ENCODE measurements around the gene C1orf198.
A peak's percentile ranks its signal among the peaks of the same experiment; 100 is the strongest.

C1orf198 gene

DNA sequence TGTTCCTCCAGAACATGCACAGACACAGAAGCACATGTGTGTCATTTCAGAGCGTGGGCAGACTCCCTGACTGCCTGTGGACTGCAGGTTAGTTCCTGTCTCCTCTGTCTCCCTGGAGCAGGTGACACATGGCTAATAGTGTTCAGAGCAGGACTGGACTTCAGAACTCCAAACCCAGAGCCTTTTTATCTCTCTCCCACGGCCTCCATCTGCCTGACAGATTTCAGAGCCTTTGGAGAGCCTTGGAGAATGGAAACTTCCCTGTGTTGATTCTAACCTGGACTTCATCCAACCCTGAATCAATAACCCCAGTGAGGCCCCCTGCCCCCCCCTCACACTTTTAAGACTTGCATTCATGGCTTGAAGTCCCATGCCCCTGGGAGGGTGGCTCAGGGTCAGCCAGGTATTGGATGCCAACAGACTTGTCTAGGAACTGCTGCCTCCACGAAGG, 44.4 kb downstream of the C1orf198 start:
- intact Hi-C loops (cut with DNase I), result no loop called here
- peak in 1 of 42 donors; percentile 35 for DNase-seq

DNA sequence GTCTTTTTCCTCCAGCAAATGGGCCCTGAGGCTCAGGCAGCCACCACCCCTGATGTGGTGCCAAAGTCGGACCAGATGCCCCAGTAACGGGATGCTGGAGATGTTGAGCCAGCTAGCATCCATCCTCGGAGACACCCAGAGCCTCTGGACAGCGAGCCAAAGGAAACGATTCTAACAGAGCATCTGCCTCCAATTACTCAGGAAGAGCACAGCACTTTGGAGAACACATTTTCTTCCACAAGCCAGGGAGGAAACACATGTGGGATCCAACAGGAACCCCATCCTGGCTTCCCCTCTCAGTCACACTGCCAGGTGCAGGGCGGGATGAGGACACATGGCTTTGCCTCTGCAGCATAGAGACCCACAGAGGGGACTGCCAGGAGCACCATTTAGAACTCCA, 44.9 kb downstream of the C1orf198 start:
- intact Hi-C loops (cut with DNase I), result no loop called here
- DNase-seq, result peak in 4 of 42 donors; percentile 36 to 43 (median 40)

DNA sequence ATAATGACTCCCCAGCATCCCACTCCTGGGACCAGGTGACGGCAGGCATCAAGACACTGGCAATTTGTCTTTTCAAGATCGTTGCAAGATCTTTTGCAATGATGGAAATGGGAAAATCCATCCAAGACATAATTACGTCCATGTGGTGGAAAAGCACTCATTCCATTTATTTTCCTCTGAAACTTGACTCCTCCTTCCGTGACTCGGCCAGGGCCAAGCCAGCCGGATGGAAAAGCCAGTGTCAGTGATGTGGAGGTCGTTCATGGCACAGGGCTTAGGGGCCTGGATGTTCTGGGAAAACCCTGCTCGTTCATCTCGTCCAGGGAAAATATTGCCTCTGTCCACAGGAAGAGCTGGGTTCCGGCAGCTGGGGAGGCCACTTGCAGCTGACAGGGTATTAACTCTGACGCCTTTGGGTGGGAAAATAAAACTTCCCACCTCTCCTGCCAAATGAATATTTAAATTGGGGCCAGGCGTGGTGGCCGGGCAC, 46.2 kb downstream of the C1orf198 start:
- intact Hi-C loops (cut with DNase I), result no loop called here
- DNase-seq, result peak in 2 of 42 donors; percentile 36 to 37

DNA sequence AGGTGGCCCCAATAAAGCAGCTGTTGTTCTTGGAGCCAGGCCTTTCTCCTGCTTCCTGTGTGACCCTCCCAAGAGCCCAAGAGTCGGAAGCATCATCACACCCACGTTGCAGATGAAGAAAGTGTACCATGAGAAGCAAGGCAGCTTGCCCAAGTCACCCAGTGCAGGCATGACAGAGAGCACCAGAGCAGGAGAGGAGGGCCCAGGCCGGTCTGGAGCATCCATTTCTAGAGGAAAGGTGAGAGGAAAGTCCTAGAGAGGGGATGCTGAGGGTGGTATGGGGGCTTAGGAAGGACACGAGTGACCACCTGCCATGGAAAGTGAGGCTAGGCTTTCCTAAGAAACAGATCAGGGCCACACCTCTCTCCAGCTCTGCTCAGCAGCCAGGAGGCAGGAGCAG, 47.0 kb downstream of the C1orf198 start:
- intact Hi-C loops (cut with DNase I), result no loop called here
- peak in 3 of 42 donors; percentile 23 to 45 (median 30) for DNase-seq

DNA sequence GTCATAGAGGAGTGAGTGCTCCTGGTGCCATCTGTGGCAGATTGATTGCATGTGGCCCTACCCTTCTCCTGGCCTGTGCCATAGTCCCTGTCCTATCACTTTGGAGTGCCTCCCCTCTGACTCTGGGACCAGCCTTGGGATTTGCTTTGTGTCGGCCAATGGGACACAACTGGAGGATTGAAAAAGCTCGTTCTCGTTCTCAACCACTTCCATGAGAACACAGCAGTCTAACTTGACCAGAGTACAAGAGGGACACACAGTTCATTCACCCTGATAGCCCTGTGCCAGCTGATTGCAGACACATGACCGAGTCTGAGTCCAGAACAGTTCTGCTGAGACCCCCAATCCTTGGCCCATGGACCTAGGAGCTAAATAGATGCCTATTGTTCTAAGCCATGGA, 47.8 kb downstream of the C1orf198 start:
- intact Hi-C loops (cut with DNase I), result no loop called here
- DNase-seq, result peak in 41 of 42 donors; percentile 60 to 94 (median 80)

GRCh38 chr1:230819976-230820375, 48.3 kb downstream of the C1orf198 start:
- peak in 1 of 42 donors; percentile 18 for DNase-seq

GRCh38 chr1:230818901-230819300, 49.4 kb downstream of the C1orf198 start:
- DNase-seq, result peak in 2 of 42 donors; percentile 21 to 32
- intact Hi-C loops (cut with DNase I), result no loop called here

More at GRCh38 chr1:230819976-230820375, 48.3 kb downstream of the C1orf198 start:
- intact Hi-C loops (cut with DNase I), result no loop called here

DNA sequence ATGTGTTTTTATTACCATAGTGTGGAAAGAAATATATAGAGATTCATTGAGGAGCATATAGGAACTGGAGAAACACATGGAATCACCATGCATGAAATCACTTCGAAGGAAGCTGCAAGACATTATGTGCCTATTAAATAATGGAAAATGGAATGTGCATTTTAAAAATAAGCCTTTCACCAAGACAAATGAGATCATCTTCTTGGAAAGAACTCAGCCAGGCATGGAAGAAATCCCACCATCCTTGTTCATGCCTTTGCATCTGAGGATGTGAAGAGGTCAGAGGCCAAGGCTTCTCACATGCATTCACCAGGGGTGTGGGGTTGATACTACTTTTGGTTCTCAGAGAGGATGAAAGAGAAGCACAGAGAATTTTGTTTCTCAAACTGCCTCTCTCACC, 50.0 kb downstream of the C1orf198 start:
- intact Hi-C loops (cut with DNase I), result no loop called here
- DNase-seq, result peak in 1 of 42 donors; percentile 0

GRCh38 chr1:230816018-230816417, 52.3 kb downstream of the C1orf198 start:
- peak in 5 of 42 donors; percentile 3 to 52 (median 35) for DNase-seq
- intact Hi-C loops (cut with DNase I), result no loop called here

DNA sequence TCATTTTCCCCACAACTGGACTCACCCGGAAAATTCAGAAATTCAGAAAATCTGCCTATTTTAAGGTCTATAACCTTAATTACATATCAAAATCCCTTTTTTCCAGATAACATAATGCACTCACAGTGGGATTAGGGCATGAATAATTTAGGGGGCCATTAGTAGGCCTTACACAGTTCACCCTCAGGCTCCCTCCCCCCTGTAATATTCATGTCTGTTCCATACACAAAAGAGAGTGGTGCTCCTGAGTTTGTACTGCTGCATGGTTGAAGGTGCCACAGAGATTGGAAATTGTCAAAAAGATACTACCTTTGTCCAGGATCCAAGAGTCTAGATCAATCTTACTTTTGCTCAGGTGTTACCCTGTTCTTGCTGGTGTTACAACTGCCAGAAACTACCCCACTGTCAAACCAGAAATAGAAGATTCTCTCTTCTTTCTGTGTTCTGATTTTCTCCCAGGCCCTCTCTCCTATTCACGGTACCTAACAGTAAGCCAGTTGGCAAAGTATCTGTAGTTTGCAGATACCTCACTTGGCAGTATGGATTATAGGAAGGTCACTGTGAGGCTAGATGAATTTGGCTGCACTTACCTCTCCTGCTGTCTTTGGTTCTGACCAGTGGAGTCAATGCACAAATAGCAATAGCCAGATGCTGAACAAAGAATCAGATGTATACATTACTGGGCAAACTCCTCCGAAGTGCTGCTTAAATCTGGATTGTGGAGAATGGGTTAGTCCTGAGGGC, 53.2 kb downstream of the C1orf198 start:
- peak in 2 of 42 donors; percentile 18 to 25 for DNase-seq

DNA sequence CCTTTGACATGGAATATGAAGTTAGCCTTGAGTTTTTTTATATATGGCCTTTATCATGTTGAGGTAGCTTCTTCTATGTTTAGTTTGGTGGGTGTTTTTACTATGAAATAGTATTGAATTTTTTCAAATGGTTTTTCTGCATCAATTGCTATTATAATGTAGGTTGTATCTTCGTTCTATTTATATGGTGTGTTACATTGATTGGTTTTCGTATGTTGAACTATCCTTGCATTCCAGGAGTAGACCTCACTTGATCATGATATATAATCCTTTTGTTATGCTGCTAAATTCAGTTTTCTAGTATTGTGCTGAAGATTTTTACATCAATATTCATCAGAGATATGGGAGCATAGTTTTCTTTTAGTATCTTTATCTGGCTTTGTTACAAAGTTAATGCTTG, 55.8 kb downstream of the C1orf198 start:
- intact Hi-C loops (cut with DNase I), result no loop called here
- DNase-seq, result no peak

More for the DNA sequence above, 53.2 kb downstream of the C1orf198 start:
- intact Hi-C loops (cut with DNase I), result no loop called here

DNA sequence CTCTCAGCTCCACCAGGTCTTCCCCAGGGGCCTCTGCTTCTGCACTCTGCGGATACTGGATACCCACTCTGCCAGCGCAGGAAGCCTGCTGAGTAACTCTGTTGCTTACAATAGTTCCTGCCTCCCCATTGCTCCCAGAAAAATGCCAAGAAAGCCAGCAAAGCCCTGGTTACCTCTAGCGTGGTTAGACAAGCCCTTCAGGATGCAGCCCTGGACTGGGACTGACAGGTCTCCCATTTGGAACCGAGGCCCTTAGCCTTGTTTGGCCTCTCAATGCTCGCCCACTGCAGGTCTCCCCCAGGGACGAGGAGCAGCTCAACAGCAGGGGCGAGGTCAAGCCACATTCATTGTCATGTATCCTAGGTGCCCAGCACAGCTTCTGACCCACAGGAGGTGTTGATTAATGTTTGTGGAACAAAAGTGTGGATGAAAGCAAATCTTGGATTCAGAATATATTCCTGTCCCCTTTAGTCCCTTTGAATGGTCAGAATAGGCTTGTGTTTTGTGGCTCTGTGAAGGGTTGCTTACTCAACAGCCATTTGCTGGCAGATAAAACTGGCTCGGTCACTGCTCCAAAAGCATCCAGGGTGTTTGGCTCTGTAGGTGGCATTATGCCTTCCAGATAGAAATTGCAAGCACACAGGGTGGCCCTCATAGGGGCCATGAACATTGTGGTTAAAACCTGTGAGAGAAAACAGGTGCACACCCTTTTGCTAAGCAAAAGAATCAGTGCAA, 58.9 kb downstream of the C1orf198 start:
- intact Hi-C loops (cut with DNase I), result no loop called here
- peak in 9 of 42 donors; percentile 20 to 70 (median 44) for DNase-seq

GRCh38 chr1:230808281-230808872, 59.9 kb downstream of the C1orf198 start:
- peak in 5 of 42 donors; percentile 18 to 69 (median 39) for DNase-seq
- intact Hi-C loops (cut with DNase I), result no loop called here

- peak in 31 of 42 donors; percentile 37 to 90 (median 74) for DNase-seq
- intact Hi-C loops (cut with DNase I), result loop anchor here (2.0 kb wide), 1 partner anchor 51 kb away; no protein-coding TSS in a partner anchor
Measured at GRCh38 chr1:230807561-230808280, 60.6 kb downstream of the C1orf198 start.

- DNase-seq, result peak; percentile 86 to 100 (median 96)
- intact Hi-C loops (cut with DNase I), result loop anchor here (2.0 kb wide), 1 partner anchor 52 kb away; no protein-coding TSS in a partner anchor
Measured at GRCh38 chr1:230807029-230807428, 61.3 kb downstream of the C1orf198 start.

GRCh38 chr1:230806552-230806951, 61.8 kb downstream of the C1orf198 start:
- DNase-seq, result peak in 3 of 42 donors; percentile 21 to 39 (median 28)
- intact Hi-C loops (cut with DNase I), result loop anchor here (2.0 kb wide), 1 partner anchor 52 kb away; no protein-coding TSS in a partner anchor

GRCh38 chr1:230804396-230804795, 63.9 kb downstream of the C1orf198 start:
- intact Hi-C loops (cut with DNase I), result no loop called here
- peak in 1 of 42 donors; percentile 23 for DNase-seq
